HepG2 (cell line): ENCODE measurements around the gene SLC38A3. TPM values are rescaled to one million over a fixed set of nuclear protein-coding genes. Genes with fewer than 3 reads are reported as not detected.

ENCODE experiments used
- ARID4A ChIP-seq: sonication (generic); formaldehyde crosslinking; IDR thresholded peaks from 2 replicates; pipeline ENCODE4 v1.5.0; 2020; ENCODE audit warnings: mild to moderate bottlenecking, missing genetic modification reagents, borderline replicate concordance
- ATF7-NPFF ChIP-seq: sonication (generic); formaldehyde crosslinking; IDR thresholded peaks from 2 replicates; pipeline ENCODE4 v1.8.1; 2023; ENCODE audit warnings: mild to moderate bottlenecking, low read depth, missing genetic modification reagents, moderate library complexity
- CERS6 ChIP-seq: sonication (generic); formaldehyde crosslinking; IDR thresholded peaks from 2 replicates; pipeline ENCODE4 v1.5.0; 2020; ENCODE audit warnings: missing genetic modification reagents
- FIP1L1 ChIP-seq: fragments of 200-400 bp; formaldehyde crosslinking; IDR thresholded peaks from 2 replicates; pipeline ENCODE4 v1.6.1; 2018; ENCODE audit warnings: low read depth, mild to moderate bottlenecking, low read length, moderate library complexity, borderline replicate concordance; ENCODE audit not compliant: insufficient read depth
- GABPB1 ChIP-seq: IDR thresholded peaks from 2 replicates; pipeline ENCODE4 v1.6.1; 2016; ENCODE audit warnings: mild to moderate bottlenecking, missing genetic modification reagents, moderate library complexity, missing compliant biosample characterization
- GLI4 ChIP-seq: sonication (generic); formaldehyde crosslinking; IDR thresholded peaks from 2 replicates; pipeline ENCODE4 v1.5.1; 2020; ENCODE audit warnings: missing genetic modification reagents, mild to moderate bottlenecking, moderate library complexity, borderline replicate concordance
- GPBP1L1 ChIP-seq: sonication (generic); formaldehyde crosslinking; IDR thresholded peaks from 2 replicates; pipeline ENCODE4 v1.5.0; 2020; ENCODE audit warnings: mild to moderate bottlenecking, missing genetic modification reagents
- LBX2 ChIP-seq: sonication (generic); formaldehyde crosslinking; IDR thresholded peaks from 2 replicates; pipeline ENCODE4 v1.5.0; 2020; ENCODE audit warnings: missing genetic modification reagents, mild to moderate bottlenecking, borderline replicate concordance
- MED13 ChIP-seq: sonication (generic); formaldehyde crosslinking; IDR thresholded peaks from 2 replicates; pipeline ENCODE4 v1.5.0; 2020; ENCODE audit warnings: missing genetic modification reagents
- SAFB2 ChIP-seq: sonication (generic); formaldehyde crosslinking; IDR thresholded peaks from 2 replicates; pipeline ENCODE4 v1.5.1; 2020; ENCODE audit warnings: missing genetic modification reagents, low read depth, mild to moderate bottlenecking, borderline replicate concordance
- SOX6 ChIP-seq, 2 experiments: fragments of 450-650 bp in 1 of 2; sonication (generic) in 1 of 2; formaldehyde crosslinking in 1 of 2; IDR thresholded peaks; 2 replicates each; pipeline versions ENCODE4 v1.4.0 to v1.6.1; 2017 to 2020; ENCODE audit warnings: antibody characterized with exemption in 1 of 2, mild to moderate bottlenecking in 1 of 2, missing genetic modification reagents in 1 of 2
- SYNCRIP ChIP-seq: fragments of 200-400 bp; formaldehyde crosslinking; IDR thresholded peaks from 2 replicates; pipeline ENCODE4 v1.6.1; 2018; ENCODE audit warnings: mild to moderate bottlenecking, low read depth, low read length; ENCODE audit not compliant: insufficient read depth
- THAP9 ChIP-seq: sonication (generic); formaldehyde crosslinking; IDR thresholded peaks from 2 replicates; pipeline ENCODE4; 2020; ENCODE audit warnings: missing genetic modification reagents, mild to moderate bottlenecking, borderline replicate concordance
- XBP1 ChIP-seq: sonication (generic); formaldehyde crosslinking; IDR thresholded peaks from 2 replicates; pipeline ENCODE4 v1.5.0; 2020; ENCODE audit warnings: missing genetic modification reagents
- ZNF362 ChIP-seq: sonication (generic); formaldehyde crosslinking; IDR thresholded peaks from 2 replicates; pipeline ENCODE4 v1.4.0; 2020; ENCODE audit warnings: missing genetic modification reagents, mild to moderate bottlenecking, borderline replicate concordance
- ZNF672 ChIP-seq: sonication (generic); formaldehyde crosslinking; IDR thresholded peaks from 2 replicates; pipeline ENCODE4 v1.8.1; 2022; ENCODE audit warnings: missing genetic modification reagents
- ZNF792 ChIP-seq: IDR thresholded peaks from 2 replicates; pipeline ENCODE4 v1.6.1; 2016
- polyA plus RNA-seq, 8 experiments: library from polyadenylated mRNA; depleted of rRNA in 3 of 8; stranded (reverse) in 7 of 8; unstranded in 1 of 8; fragments of >200 nt; fragmentation: Illumina TruSeq in 4 of 8; extraction: Trizol in 4 of 8; gene quantifications; 2 replicates each; pipeline versions ENCODE4 v1.2.1 to v1.2.3, GENCODE V29; 2011 to 2016; ENCODE audit warnings: low read depth in 4 of 8, missing spikeins in 1 of 8, mixed read lengths in 1 of 8; ENCODE audit not compliant: insufficient read depth in 1 of 8
- total RNA-seq, 5 experiments: library from RNA; depleted of rRNA; stranded (reverse); fragments of >200 nt; fragmentation: Illumina TruSeq; extraction: Trizol; gene quantifications; 2 replicates each; pipeline ENCODE4 v1.2.3, GENCODE V29; 2016; ENCODE audit warnings: low read depth in 1 of 5

SLC38A3 gene
- total and polyA plus RNA-seq, 2 of the 13 experiments (the other 11 are each of a cell fraction or from before 2014, with no cell fraction given) = 29.8 to 164 TPM

GRCh38 chr3:50245831-50246516 lies 40.9 kb downstream of the SLC38A3 start (continued):
- TF ChIP-seq CERS6 (CRISPR knock-in tag) (no peak), SYNCRIP (no peak), SOX6 (IDR thresholded peaks at IDR 0.05) (no peak), SOX6 (CRISPR knock-in tag; IDR thresholded peaks at IDR 0.05) (peak; percentile 45), ZNF672 (CRISPR knock-in tag) (no peak), LBX2 (no peak), ZNF362 (CRISPR knock-in tag) (no peak), ATF7-NPFF (CRISPR knock-in tag) (no peak), ZNF792 (peak; percentile 57; the same call in 1 of the 2 replicates), GLI4 (CRISPR knock-in tag) (no peak), GABPB1 (CRISPR knock-in tag) (peak; percentile 84), ARID4A (CRISPR knock-in tag) (peak; percentile 44; the same call in 1 of the 2 replicates), XBP1 (no peak), THAP9 (CRISPR knock-in tag) (no peak), SAFB2 (CRISPR knock-in tag) (no peak; the same call in 1 of the 2 replicates), GPBP1L1 (no peak), MED13 (no peak), FIP1L1 (no peak)
